Epithelial cell of proximal tubule (primary cell): ENCODE results near the gene CERS3. TPM values are rescaled to one million over a fixed set of nuclear protein-coding genes. Genes with fewer than 3 reads are reported as not detected.
"Not testable (repeated sequence)": the region's sequence is repeated elsewhere in the genome, so short reads cannot be mapped to it uniquely, and the experiment has no call there.

Experiments
- DNase-seq: peaks from one replicate; pipeline ENCODE4 v3.0.0-alpha.2; 2011; ENCODE audit warnings: low read depth
- H3K4me3 ChIP-seq: 2 replicates; pipeline ENCODE4 v1.5.1; 2011; ENCODE audit warnings: low read depth, mild to moderate bottlenecking, low read length
- total RNA-seq: library from RNA; depleted of rRNA; stranded (reverse); fragments of >200 nt; gene quantifications from 2 replicates; pipeline ENCODE4 v1.2.3, GENCODE V29; 2015
- TF ChIP-seq, protein P1 (sequence below): conservative IDR thresholded peaks from 2 replicates; pipeline ENCODE4 v1.5.1; 2012; ENCODE audit warnings: low read depth, mild to moderate bottlenecking, low read length

Gene CERS3
- total RNA-seq, 1 donor from 2014 or later, result not detected

DNA sequence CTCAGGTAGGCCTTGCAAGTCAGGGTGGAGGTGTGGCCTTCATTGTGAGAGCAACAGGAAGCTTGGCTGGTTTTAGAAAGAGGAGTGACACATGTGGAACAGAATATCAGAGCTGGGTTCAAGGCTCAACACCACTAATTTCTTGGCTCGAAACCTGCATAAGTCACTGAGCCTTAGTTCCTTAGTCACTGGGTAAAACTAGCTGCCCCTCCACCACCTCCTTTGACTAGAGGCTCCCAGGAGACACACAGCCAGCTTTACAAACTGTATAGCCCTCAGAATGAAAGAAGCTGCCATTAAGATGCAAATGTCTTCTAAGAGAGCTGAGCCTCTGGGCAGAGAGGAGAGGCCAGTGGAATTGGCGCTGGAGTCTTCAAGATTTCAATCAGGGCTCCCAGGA lies 67.7 kb downstream of the CERS3 start:
- no peak overlapping the region for H3K4me3 ChIP-seq
- no peak for DNase-seq
- TF ChIP-seq, protein P1, sequence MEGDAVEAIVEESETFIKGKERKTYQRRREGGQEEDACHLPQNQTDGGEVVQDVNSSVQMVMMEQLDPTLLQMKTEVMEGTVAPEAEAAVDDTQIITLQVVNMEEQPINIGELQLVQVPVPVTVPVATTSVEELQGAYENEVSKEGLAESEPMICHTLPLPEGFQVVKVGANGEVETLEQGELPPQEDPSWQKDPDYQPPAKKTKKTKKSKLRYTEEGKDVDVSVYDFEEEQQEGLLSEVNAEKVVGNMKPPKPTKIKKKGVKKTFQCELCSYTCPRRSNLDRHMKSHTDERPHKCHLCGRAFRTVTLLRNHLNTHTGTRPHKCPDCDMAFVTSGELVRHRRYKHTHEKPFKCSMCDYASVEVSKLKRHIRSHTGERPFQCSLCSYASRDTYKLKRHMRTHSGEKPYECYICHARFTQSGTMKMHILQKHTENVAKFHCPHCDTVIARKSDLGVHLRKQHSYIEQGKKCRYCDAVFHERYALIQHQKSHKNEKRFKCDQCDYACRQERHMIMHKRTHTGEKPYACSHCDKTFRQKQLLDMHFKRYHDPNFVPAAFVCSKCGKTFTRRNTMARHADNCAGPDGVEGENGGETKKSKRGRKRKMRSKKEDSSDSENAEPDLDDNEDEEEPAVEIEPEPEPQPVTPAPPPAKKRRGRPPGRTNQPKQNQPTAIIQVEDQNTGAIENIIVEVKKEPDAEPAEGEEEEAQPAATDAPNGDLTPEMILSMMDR, result no peak

DNA sequence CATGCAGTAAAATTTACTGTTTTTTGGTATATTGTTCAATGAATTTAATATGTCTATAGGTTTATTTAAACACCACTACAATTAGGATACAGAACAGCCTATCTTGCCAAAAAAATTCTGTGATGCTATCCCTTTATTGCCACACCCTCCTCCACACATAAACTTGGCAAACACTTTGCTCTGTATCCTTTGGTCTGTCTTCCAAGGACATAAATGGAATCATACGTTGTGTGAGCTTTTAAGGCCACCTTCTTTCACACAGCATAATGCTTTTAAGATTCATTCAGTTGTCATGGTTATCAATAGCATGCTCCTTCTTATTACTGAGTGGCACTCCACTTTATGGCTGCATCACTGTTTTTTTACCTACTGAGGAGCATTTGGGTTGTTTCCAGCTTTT lies 71.5 kb downstream of the CERS3 start:
- TF ChIP-seq, protein P1, result no peak
- DNase-seq, result peak; percentile 26
- H3K4me3 ChIP-seq, result no peak overlapping the region

DNA sequence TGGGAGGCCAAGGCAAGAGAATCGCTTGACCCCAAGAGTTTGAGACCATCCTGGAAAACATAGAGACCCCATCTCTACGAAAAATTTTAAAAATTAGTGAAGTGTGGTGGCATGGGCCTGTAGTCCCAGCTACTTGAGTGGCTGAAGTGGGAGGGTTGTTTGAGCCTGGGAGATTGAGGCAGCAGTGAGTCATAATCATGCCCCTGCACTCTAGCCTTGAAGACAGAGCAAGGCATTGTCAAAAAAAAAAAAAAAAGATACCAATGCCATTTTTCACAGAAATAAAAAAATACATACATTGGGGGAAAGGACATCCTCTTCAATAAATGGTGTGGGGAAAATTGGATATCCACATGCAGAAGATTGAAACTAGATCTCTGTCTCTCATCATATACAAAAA lies 74.6 kb downstream of the CERS3 start:
- H3K4me3 ChIP-seq, result no peak overlapping the region
- TF ChIP-seq, protein P1, result no peak
- no peak for DNase-seq

DNA sequence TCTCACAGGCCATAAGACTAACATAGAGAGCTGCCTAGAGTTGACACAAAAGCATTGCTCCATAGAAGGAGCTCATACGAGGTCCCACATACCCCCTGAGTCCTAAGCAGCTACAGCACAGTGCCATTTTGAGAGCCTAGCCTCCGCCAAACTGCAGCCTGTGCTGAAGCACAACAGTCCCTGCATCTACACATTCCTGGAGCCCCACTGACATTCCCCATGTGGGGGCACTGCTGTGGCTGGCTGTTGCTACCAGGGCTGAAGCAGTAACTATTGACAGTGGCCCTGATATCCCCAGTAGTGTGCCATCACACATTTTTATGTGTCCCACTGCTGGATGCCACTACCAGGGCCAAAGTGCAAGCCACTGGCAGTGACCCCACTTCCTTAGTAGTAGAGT lies 80.3 kb downstream of the CERS3 start:
- no peak for DNase-seq
- TF ChIP-seq, protein P1, result no peak
- no peak overlapping the region for H3K4me3 ChIP-seq

DNA sequence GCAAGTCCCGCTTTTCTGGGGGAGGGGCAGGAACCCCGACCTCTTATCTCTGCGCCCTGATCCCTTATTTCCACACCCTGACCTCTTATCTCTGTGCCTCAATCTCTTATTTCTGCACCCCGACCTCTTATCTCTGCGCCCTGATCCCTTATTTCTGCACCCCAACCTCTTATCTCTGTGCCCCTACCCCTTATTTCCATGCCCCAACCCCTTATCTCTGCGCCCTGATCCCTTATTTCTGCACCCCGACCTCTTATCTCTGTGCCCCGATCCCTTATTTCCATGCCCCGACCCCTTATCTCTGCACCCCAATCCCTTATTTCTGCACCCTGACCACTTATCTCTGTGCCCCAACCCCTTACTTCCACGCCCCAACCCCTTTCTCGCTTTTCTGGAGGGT lies 87.7 kb downstream of the CERS3 start:
- DNase-seq, H3K4me3 ChIP-seq: not testable (repeated sequence)

DNA sequence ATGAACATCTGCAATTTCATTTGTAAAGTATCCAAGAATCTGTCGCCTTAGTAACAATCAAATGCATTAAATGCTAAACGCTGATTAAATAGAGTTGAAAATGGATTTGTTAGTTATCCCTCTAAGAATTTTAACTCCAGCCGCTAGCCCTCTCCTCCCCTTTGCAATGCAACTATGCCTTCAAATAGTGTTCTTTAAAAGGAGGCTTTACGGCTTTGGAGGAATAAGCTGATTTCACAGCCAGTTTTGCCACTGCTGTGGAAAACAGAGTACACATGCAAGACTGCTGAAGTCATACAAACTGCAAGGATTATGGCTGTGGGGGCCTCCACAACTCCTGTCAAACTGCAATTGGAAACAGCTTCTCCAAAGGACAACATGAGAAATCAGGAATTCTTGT lies 89.2 kb downstream of the CERS3 start:
- no peak overlapping the region for H3K4me3 ChIP-seq
- TF ChIP-seq, protein P1, result no peak
- DNase-seq, result no peak

DNA sequence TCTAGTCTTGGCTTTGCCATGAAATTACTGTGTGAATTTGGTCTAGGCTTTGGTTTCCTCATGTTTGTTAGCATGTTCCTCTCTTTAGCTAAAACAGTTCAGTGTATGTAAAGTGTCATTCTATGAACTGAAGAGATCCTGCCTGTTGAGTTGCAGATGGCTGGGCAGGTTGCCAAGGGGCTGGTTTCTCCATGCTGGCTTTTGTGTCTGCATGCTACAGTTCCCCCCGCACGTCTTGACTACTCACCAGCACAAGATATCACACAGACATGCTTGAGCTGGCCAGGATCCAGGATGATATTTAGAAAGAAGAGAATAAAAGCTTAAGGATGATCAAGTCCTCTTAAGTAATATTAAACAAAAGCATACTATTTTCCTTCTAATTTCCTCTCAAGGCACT lies 90.2 kb downstream of the CERS3 start:
- DNase-seq, result no peak
- TF ChIP-seq, protein P1, result no peak
- H3K4me3 ChIP-seq, result no peak overlapping the region

DNA sequence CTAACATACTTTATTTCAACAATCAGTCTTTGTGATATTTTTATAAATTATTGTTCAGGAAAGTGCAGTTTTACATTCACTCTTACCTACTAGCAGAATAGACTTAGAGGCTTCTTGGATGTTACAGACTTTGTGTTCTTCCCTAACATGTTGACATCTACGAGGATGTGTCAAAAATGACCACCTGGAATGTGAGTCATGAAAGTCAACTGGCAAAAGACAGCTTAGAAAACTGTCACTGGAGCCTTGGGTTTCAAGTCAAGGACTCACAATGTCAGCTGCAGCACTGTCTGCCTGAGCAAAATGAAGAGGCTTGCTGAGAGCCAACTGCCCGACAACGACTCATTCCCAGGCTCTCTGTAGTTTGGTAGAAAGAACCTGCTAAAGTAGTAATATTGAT lies 91.5 kb downstream of the CERS3 start:
- DNase-seq, result no peak
- H3K4me3 ChIP-seq, result no peak overlapping the region
- TF ChIP-seq, protein P1, result no peak
